GM19043 (cell line): ENCODE data around the gene ATOSB.

ENCODE experiments used
- ATAC-seq: cut with Tn5 transposase; IDR thresholded peaks from one replicate; pipeline ENCODE4 v1.9.1; 2021; ENCODE audit warnings: low read depth; ENCODE audit not compliant: unreplicated experiment

The ATOSB gene

GRCh38 chr9:35114840-35115628 lies 628 bp downstream of the ATOSB start:
- ATAC-seq: no peak

- ATAC-seq: no peak
These were observed 1.4 kb downstream of the ATOSB start for GRCh38 chr9:35114113-35114839.

GRCh38 chr9:35112257-35113020 lies 3.2 kb downstream of the ATOSB start:
- ATAC-seq: no peak

GRCh38 chr9:35111001-35111933 lies 4.4 kb downstream of the ATOSB start:
- ATAC-seq: peak; percentile 65

DNA sequence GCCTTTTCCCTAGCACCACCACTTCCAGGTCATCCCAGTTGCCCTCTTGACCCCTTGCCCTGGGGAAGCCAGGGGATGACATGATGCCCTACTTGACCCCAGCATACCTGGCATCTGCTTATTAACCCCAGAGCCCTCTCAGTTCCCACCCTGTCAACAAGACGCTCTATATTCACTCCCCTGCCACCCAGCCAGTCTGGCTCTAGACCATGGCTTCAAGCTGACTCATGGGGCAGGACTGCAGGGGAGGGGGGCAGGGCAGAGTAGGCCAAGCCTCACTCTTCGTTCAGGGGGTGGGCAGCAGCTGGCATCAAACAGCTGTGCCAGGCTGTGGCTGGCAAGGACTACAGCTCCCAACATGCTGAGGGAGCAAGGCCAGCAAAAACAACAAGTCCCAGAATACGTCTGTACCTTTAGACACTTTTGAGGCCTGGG lies 5.3 kb downstream of the ATOSB start:
- no peak for ATAC-seq

DNA sequence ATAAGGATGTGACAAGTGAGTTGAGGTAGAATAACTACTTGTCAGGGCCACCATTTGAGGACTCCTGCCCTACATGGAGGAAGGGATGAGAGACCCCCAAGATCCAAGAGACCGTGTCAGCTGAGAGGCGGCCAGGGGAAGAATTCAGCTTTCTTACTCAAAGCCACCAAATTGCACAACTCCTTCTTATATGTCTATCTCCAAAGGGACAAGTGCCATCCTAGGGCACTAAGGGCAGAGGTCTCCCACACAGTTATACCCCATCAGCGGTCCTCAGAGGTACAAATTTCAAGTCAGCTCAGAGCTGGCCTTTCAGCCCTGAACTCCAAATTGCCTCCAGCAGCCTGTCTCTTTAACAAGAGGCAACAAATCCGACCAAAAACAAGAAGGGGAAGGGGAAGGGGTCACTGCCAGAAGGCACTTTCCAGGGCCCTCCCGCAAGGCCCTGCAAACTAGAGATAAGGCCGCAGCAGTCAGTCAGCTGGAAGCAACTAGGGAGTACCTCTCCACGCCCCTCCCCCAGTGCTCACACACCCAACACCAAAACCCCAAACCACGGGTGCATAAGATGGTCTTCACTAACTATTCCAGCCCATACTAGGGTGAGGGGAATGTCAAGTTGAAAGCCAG lies 6.6 kb downstream of the ATOSB start:
- no peak for ATAC-seq

GRCh38 chr9:35108461-35108860 lies 7.2 kb downstream of the ATOSB start:
- ATAC-seq: no peak

DNA sequence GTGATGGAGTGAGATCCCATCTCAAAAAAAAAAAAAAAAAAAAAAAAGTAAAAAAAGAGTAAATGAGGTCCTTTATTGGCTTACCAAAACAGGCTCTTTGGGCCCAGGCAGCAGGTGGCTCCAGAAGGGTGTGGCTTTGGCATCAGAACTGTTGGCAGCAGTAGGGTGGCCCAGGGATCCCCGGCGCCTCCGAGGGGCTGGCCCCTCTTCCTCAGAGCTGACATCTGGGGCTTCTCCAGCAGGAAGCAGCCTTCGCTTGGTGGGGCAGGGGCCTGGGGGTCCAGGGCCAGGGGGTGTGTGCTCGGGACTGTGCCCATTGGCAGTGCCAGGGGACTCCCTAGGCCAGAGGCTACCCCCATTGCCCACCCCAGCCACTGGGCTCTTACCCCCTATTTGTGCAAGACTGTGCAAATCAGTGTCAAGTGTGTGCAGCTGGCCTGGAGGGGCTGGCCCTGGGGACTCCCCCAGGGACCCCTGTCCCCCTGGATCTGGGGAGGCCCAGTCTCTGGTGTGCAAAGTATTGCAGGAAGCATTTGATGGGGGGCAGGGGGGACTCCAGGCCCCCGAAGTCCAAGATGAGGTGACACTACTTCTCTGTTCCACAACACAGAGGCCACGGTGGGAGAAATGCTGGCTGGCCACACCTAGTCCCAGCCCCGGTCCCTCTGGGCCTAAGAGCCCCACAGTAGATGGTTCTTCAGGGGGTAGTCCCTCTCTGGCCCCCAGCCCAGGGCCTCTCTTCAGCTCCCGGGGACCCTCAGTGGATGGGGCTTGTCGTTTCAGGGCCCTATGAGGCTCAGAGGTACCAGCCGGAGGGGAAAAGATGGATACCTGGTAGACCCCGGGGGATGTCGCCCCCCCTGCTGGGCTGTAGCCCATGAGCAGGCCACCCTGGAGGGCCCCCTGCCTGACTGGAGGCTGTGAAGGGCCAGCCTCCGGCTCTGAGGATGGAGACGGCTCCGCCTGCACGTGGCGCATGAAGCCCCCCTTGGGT lies 8.1 kb downstream of the ATOSB start:
- ATAC-seq: no peak

DNA sequence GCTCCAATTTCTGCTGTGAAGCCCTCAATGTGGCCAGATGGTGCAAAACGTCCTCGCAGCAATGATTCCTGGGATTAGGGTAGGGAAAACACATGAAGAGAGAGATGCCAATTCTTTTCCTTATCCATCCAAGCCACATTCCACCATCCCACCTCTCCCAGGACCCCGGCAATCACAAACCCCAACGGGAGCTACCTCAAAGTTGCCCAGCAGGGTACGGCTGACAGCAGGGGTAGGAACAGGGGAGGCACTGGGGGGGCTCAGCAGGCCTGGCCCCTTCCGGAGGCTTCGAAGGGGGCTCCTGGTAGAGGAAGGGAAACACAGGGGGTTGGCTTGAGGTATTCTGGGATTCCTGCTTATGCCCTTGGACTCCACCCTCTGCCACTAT lies 9.3 kb downstream of the ATOSB start:
- ATAC-seq: no peak

DNA sequence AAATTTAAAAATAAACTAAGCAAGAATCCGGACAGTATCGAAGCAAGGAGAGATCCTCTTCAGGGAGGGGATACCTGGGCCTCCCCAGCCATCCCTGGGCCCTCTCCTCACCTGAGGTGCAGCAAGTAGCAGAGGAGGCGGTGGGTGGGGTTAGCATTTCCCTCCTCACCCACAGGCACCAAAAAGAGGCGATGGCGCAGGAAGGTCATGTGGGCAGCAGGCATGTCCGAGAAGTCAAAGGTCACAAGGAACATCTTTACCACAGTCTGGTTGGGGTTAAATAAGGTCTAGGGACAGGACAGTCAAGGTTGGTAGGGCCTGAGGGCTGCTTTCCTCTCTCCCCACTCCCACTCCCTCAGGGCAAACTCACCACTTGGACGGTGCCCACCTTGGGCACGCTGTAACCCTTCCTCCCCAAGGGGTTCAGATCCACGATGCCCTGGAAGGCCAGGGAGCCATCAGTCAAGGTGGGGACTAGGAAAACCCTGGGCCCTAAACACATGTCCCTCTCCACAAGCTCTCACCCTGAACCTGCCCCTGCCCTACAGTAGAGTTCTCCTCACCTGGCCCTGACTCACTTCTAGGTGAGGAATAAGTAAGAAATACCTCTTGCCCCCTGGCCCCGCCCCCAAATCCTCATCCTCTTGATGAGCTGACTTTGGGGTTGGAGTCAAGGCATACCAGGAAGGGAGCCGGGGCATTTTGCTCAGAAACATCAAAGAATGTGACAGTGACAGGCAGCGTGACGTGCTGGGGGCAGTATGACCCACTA lies 9.9 kb downstream of the ATOSB start:
- ATAC-seq: no peak

- ATAC-seq: no peak
These were observed 10.5 kb downstream of the ATOSB start for GRCh38 chr9:35105126-35105525.

DNA sequence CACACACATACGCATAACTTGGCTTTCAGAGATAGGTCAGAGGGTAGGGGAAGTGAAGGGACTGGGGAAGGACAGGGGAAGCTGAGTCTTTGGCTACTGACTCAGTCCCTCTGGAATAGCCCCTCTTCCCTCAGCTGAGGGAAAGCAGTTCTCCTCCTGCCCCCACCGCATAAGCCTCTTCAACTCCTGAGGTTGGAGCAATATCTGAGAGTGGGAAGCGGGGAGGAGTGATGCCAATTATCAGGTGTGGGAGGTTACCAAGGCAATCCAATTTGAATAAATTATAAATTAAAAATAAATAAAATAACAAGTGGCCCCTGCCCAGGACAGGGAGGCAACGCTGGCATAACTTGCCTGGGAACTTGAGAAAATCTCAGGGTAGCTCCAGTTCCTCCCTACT lies 11.1 kb downstream of the ATOSB start:
- no peak for ATAC-seq

DNA sequence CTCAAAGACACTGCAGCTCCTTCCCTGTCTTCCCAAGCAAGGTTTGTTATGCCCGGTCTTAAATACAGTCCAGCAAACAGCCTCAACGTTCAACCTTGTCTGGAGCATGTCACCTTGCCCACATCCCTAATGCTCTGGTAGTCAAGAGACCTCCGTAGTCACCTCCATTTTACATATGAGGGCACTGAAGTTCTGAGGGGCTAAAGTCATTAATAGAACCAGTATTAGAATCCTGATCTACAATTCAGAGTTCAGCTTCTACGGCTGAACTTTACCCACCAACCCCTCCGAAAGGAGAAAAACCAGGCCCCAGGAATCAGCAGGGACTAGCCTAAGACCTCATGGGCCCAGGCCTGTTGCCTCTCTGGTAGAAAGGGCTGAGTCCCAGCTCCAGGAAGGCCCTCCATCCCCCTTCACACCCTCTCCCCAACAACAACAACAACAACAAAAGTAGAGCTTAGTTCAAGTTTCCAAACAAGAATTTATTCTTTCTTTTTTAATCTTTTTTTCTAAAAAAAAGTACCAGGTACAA lies 11.9 kb downstream of the ATOSB start:
- ATAC-seq: no peak

DNA sequence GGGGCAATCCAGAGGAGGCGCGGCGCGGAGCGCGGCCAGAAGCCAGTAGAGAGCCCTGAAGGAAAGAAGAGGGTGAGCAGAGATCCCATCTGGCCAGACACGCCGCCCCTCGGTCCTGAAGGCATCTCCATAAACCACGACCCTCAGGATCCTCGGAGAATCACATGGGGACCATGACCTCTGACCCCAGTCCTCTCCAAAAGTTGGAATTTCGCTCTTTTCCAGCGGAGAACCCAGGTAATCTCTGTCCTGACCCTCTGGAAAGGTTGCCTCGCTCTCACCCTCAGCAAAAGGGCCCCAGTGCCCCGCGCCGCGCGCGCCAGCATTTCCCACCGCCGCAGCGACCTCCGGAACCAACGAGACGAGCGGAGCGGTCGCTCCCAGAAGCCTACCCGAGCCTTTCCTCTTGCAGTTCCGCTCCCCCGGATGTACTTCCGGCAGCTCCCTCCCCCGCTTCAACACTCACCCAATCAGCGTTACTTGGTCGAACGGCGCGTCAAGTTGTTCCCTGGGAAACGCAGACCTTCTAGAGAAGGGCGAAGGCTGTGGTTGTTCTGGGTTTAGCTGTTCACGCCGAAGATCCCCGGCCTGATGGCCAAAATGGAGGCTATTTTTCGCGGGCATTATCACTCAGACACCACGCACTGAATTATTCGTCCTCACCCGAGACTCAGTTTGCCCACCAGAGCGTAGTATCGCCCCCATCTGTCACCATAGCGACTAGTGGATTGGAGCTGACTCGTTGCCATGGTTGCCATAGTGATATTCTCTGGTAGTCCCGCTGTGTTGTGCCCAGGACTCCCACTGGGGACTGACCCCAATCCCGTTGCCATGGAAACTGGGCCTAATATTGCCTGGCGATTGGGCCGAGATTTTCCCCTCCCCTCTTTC lies 12.6 kb downstream of the ATOSB start, which contains the start of gene STOML2:
TSS of gene STOML2 (minus strand) at position 363 of the 891 bp plus-strand sequence. CDS start at position 326, 37 bp downstream.
- ATAC-seq: peak; percentile 98

DNA sequence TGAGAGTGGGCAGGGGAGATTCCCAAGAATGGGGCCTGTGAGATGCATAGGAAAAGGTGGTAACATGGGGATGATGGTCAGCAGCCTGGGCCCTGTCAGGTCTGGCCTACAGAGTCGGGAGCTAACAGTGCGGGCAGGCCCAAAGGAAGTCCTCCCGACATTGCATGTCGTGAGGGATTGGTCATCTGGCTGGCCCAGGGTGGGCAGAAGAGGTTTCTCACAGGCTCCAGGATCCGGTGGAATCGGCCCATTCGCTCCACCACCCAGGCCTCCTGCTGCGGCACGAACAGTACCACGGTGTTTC lies 13.2 kb downstream of the ATOSB start:
- ATAC-seq: no peak

- no peak for ATAC-seq
These were observed 18.1 kb downstream of the ATOSB start for GRCh38 chr9:35097573-35097972.
